B cell (primary cell): ENCODE results near the gene LDHAL6B.

Source experiments
- EZH2 ChIP-seq: IDR thresholded peaks from 2 replicates; pipeline ENCODE4 v1.6.1; 2012; ENCODE audit warnings: borderline replicate concordance, low read depth, mild to moderate bottlenecking, moderate library complexity, low read length; ENCODE audit not compliant: insufficient read depth, poor library complexity, severe bottlenecking
- TF ChIP-seq, protein P1 (sequence below): fragments of 200-600 bp; IDR thresholded peaks from one replicate; pipeline ENCODE4 v1.8.0; 2022; ENCODE audit warnings: antibody characterized with exemption, mild to moderate bottlenecking

DNA sequence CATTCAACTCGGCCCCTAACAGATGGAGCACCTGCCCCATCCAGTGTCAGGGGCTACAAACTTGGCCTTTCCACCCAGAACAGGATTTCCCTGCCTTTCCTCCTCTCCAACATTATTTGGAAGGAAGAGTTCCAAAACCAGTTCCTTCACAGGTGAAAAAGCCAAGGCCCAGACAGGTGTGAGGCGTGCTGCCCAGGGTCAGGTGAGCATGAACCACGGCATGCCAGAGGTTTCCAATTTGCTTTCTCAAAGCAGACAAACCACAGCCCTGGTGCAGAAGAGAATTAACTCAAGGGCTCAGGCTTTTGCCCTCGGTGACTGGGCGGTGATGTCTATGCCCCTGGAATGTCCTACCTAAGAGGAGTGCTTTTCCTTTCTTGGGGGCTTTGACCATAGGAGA lies 43.2 kb downstream of the LDHAL6B start:
- TF ChIP-seq, protein P1, sequence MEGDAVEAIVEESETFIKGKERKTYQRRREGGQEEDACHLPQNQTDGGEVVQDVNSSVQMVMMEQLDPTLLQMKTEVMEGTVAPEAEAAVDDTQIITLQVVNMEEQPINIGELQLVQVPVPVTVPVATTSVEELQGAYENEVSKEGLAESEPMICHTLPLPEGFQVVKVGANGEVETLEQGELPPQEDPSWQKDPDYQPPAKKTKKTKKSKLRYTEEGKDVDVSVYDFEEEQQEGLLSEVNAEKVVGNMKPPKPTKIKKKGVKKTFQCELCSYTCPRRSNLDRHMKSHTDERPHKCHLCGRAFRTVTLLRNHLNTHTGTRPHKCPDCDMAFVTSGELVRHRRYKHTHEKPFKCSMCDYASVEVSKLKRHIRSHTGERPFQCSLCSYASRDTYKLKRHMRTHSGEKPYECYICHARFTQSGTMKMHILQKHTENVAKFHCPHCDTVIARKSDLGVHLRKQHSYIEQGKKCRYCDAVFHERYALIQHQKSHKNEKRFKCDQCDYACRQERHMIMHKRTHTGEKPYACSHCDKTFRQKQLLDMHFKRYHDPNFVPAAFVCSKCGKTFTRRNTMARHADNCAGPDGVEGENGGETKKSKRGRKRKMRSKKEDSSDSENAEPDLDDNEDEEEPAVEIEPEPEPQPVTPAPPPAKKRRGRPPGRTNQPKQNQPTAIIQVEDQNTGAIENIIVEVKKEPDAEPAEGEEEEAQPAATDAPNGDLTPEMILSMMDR, result no peak
- no peak for TF ChIP-seq EZH2
